Neural cell (in vitro differentiated cells): ENCODE data around the gene TAF11L14. TPM values are rescaled to one million over a fixed set of nuclear protein-coding genes. Genes with fewer than 3 reads are reported as not detected.

Experiments used
- H2AFZ ChIP-seq: fragments of 200-600, 300-800 bp; sonication (generic), shearing (Covaris generic); 2 replicates; pipeline ENCODE4 v1.6.0; 2014; ENCODE audit warnings: low read depth, mild to moderate bottlenecking, antibody characterized with exemption, low read length, moderate library complexity
- H3F3A ChIP-seq: fragments of 200-600 bp; shearing (Covaris generic); 2 replicates; pipeline ENCODE4 v1.6.1; 2016; ENCODE audit warnings: mild to moderate bottlenecking, moderate library complexity, mixed read lengths, antibody characterized with exemption, low read length; ENCODE audit not compliant: insufficient read depth, poor library complexity, severe bottlenecking
- H3K27ac ChIP-seq: fragments of 200-600, 300-800 bp; sonication (generic), shearing (Covaris generic); 2 replicates; pipeline ENCODE4 v1.5.1; 2014; ENCODE audit warnings: mild to moderate bottlenecking, low read length, moderate library complexity
- H3K27me3 ChIP-seq: fragments of 300-800, 200-600 bp; sonication (generic), shearing (Covaris generic); 2 replicates; pipeline ENCODE4 v1.6.0; 2014; ENCODE audit warnings: mild to moderate bottlenecking, low read depth, low read length, moderate library complexity; ENCODE audit not compliant: insufficient read depth
- H3K36me3 ChIP-seq: fragments of 300-800, 200-600 bp; sonication (generic), shearing (Covaris generic); 2 replicates; pipeline ENCODE4 v1.5.1; 2014; ENCODE audit warnings: mild to moderate bottlenecking, antibody characterized with exemption, low read length, moderate library complexity; ENCODE audit not compliant: insufficient read depth
- H3K4me2 ChIP-seq: fragments of 300-800, 200-600 bp; sonication (generic), shearing (Covaris generic); 2 replicates; pipeline ENCODE4 v1.6.0; 2014; ENCODE audit warnings: mild to moderate bottlenecking, low read length
- H3K4me3 ChIP-seq: fragments of 300-800, 200-600 bp; sonication (generic), shearing (Covaris generic); 2 replicates; pipeline ENCODE4 v1.5.1; 2014; ENCODE audit warnings: mild to moderate bottlenecking, low read length, moderate library complexity
- H3K79me2 ChIP-seq: fragments of 200-600 bp; shearing (Covaris generic); replicated peaks from 2 replicates; pipeline ENCODE4 v1.6.0; 2014; ENCODE audit warnings: mild to moderate bottlenecking, low read length, moderate library complexity; ENCODE audit not compliant: insufficient read depth
- H3K9ac ChIP-seq: fragments of 300-800, 200-600 bp; sonication (generic), shearing (Covaris generic); 2 replicates; pipeline ENCODE4 v1.6.1; 2016; ENCODE audit warnings: mild to moderate bottlenecking, low read length, mixed read lengths
- H3K9me2 ChIP-seq: fragments of 200-600 bp; shearing (Covaris generic); 2 replicates; pipeline ENCODE4 v1.6.1; 2016; ENCODE audit warnings: mild to moderate bottlenecking, low read length, mixed read lengths; ENCODE audit not compliant: insufficient read depth
- H3K9me3 ChIP-seq: fragments of 200-600, 300-800 bp; sonication (generic), shearing (Covaris generic); 2 replicates; pipeline ENCODE4 v1.6.1; 2016; ENCODE audit warnings: mild to moderate bottlenecking, mixed run types, low read length, moderate library complexity, mixed read lengths
- H4K20me1 ChIP-seq: fragments of 200-600 bp; shearing (Covaris generic); 2 replicates; pipeline ENCODE4 v1.6.1; 2016; ENCODE audit warnings: mild to moderate bottlenecking, mixed run types; ENCODE audit not compliant: insufficient read depth
- CTCF ChIP-seq: fragments of 450-650 bp; IDR thresholded peaks from 2 replicates; pipeline ENCODE4 v1.5.1; 2014; ENCODE audit warnings: antibody characterized with exemption, mild to moderate bottlenecking, moderate library complexity; ENCODE audit not compliant: poor library complexity, severe bottlenecking
- EP300 ChIP-seq: fragments of 450-650 bp; conservative IDR thresholded peaks from 2 replicates; pipeline ENCODE4 v1.6.1; 2014; ENCODE audit warnings: antibody characterized with exemption, mild to moderate bottlenecking, moderate library complexity; ENCODE audit not compliant: poor library complexity, severe bottlenecking
- EZH2 ChIP-seq: fragments of 200-600, 300-800 bp; shearing (Covaris generic), sonication (generic); IDR thresholded peaks from 2 replicates; pipeline ENCODE4 v1.6.1; 2014; ENCODE audit warnings: antibody characterized with exemption, low read length, borderline replicate concordance, mild to moderate bottlenecking; ENCODE audit not compliant: insufficient read depth, poor library complexity, severe bottlenecking
- MXI1 ChIP-seq: fragments of 450-650 bp; conservative IDR thresholded peaks from 2 replicates; pipeline ENCODE4 v1.6.1; 2014; ENCODE audit warnings: antibody characterized with exemption, mild to moderate bottlenecking; ENCODE audit not compliant: poor library complexity, severe bottlenecking
- POLR2AphosphoS5 ChIP-seq: IDR thresholded peaks from 2 replicates; pipeline ENCODE4 v1.6.1; 2012
- RAD21 ChIP-seq: fragments of 450-650 bp; conservative IDR thresholded peaks from 2 replicates; pipeline ENCODE4 v1.6.1; 2014; ENCODE audit warnings: antibody characterized with exemption, mild to moderate bottlenecking, moderate library complexity
- REST ChIP-seq: IDR thresholded peaks from 2 replicates; pipeline ENCODE4 v1.6.1; 2012; ENCODE audit warnings: borderline replicate concordance
- SMC3 ChIP-seq: fragments of 450-650 bp; conservative IDR thresholded peaks from 2 replicates; pipeline ENCODE4 v1.6.1; 2014; ENCODE audit warnings: antibody characterized with exemption, mild to moderate bottlenecking, moderate library complexity; ENCODE audit not compliant: poor library complexity
- TAF1 ChIP-seq: IDR thresholded peaks from 2 replicates; pipeline ENCODE4 v1.6.1; 2012; ENCODE audit warnings: low read depth
- polyA plus RNA-seq: library from polyadenylated mRNA; depleted of rRNA; stranded (reverse); fragments of >200 nt; gene quantifications from 2 replicates; pipeline ENCODE4 v1.2.3, GENCODE V29; 2014

TAF11L14 gene
- polyA plus RNA-seq, 1 donor from 2014 or later, result not detected

GRCh38 chr5:17614872-17615605 lies 19.2 kb upstream of the TAF11L14 start:
- no peak for TF ChIP-seq EZH2
- no peak for TF ChIP-seq SMC3
- TF ChIP-seq REST, result no peak
- TF ChIP-seq CTCF, result no peak
- no peak for TF ChIP-seq MXI1
- TF ChIP-seq EP300, result no peak
- TF ChIP-seq RAD21, result no peak
- no peak for TF ChIP-seq TAF1
- no peak for TF ChIP-seq POLR2AphosphoS5
- Histone ChIP-seq H3K9me2 (no peaks in the 10 kb centered on the region), H4K20me1 (no peaks in the 10 kb centered on the region), H3K79me2 (no peaks in the 10 kb centered on the region), H3K36me3 (no peaks in the 10 kb centered on the region), H2AFZ (no peak overlapping the region), H3K9me3 (no peaks in the 10 kb centered on the region), H3K27me3 (no peaks in the 10 kb centered on the region), H3F3A (no peaks in the 10 kb centered on the region), H3K4me3 (no peak overlapping the region), H3K4me2 (no peak overlapping the region), H3K27ac (no peak overlapping the region), H3K9ac (no peak overlapping the region)

- no peak overlapping the region for H3K9ac ChIP-seq
- no peaks in the 10 kb centered on the region for H3K9me2 ChIP-seq
- H3K36me3 ChIP-seq, result no peaks in the 10 kb centered on the region
Observed at GRCh38 chr5:17619354-17619753, 14.9 kb upstream of the TAF11L14 start.

More at GRCh38 chr5:17619354-17619753, 14.9 kb upstream of the TAF11L14 start:
- Histone ChIP-seq H3K4me3 (no peak overlapping the region), H3K4me2 (no peak overlapping the region), H3K9me3 (no peaks in the 10 kb centered on the region), H3K27me3 (no peaks in the 10 kb centered on the region), H2AFZ (no peak overlapping the region), H3K27ac (no peak overlapping the region), H4K20me1 (no peaks in the 10 kb centered on the region), H3F3A (no peaks in the 10 kb centered on the region), H3K79me2 (no peaks in the 10 kb centered on the region)
- no peak for TF ChIP-seq EP300
- no peak for TF ChIP-seq RAD21
- no peak for TF ChIP-seq SMC3
- TF ChIP-seq MXI1, result no peak
- TF ChIP-seq POLR2AphosphoS5, result no peak
- TF ChIP-seq REST, result no peak
- no peak for TF ChIP-seq EZH2
- no peak for TF ChIP-seq CTCF
